ENCODE measurements around the gene EMILIN2.

The EMILIN2 gene

DNA sequence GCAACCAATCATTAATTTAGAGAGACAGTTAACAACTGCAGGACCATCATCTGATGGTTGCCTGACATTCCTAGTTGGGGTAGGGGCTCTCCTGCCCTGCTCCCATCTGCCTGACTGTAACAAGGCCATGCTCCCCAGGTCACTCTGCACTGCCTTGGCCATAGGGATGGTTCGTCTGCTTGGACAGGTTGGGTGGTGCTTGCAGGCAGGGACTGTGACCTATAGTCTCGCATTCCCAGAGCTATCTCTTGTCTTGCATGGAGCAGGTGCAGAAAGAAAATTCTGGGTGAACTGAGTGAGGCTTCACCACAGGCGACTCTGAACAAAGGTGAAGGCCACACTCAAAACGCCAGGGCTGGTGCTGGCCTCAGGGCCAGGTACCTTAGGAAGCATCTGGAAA lies 64.7 kb downstream of the EMILIN2 start:
- Histone ChIP-seq H3K4me2 (ENCODE audit: insufficient read depth, low read length, poor library complexity, severe bottlenecking) (no peak overlapping the region), H3K23ac (ENCODE audit: low read depth, low read length, poor library complexity) (no peak overlapping the region), H2BK5ac (ENCODE audit: low read length) (no peak overlapping the region), H2BK12ac (ENCODE audit: low read length) (no peak overlapping the region), H3K4me3 (ENCODE audit: low read length in 2 of 2) (no peak overlapping the region), H3K79me1 (ENCODE audit: low read depth, low read length) (no peaks in the 10 kb centered on the region), H3K18ac (ENCODE audit: low read length) (no peak overlapping the region), H3K9ac (ENCODE audit: low read depth, low read length, poor library complexity) (no peak overlapping the region), H3K36me3 (replicated peaks in 1 of 2; ENCODE audit: control insufficient read depth in 2 of 2, insufficient read depth in 2 of 2, low read length in 2 of 2) (peaks cover 29 to 34% of the 10 kb centered on the region in 2 donors), H2BK15ac (ENCODE audit: low read length) (no peak overlapping the region), H2BK120ac (ENCODE audit: low read depth, low read length) (no peak overlapping the region), H3K4ac (ENCODE audit: low read length) (no peak overlapping the region), H3K14ac (ENCODE audit: low read length) (no peak overlapping the region), H4K8ac (ENCODE audit: low read depth, low read length) (no peak overlapping the region), H2AK5ac (ENCODE audit: low read depth, low read length) (no peak overlapping the region), H3K4me1 (ENCODE audit: control insufficient read depth in 2 of 2, insufficient read depth in 1 of 2, low read depth in 1 of 2, low read length in 2 of 2) (peaks cover 3% of the 10 kb centered on the region in 2 donors), H4K91ac (ENCODE audit: low read depth, low read length, poor library complexity) (no peak overlapping the region), H2AFZ (ENCODE audit: low read length) (no peak overlapping the region), H3K9me3 (replicated peaks in 1 of 2; ENCODE audit: control insufficient read depth in 2 of 2, insufficient read depth in 1 of 2, low read depth in 1 of 2, low read length in 2 of 2) (peaks cover 3% of the 10 kb centered on the region in 2 donors), H3K27me3 (ENCODE audit: control insufficient read depth in 3 of 3, insufficient read depth in 3 of 3, low read depth in 1 of 3, low read length in 3 of 3) (peaks cover 0 to 11% (median 4%) of the 10 kb centered on the region in 3 experiments), H3K27ac (replicated peaks; ENCODE audit: low read length) (no peak overlapping the region)
- WGBS, 2 donors (ENCODE audit: extremely low coverage in 2 of 2, insufficient read length in 2 of 2, insufficient replicate concordance in 1 of 2) = no CpG with 5 or more reads among the region's 4 CpGs
- no peak for DNase-seq (ENCODE audit: low spot score)

DNA sequence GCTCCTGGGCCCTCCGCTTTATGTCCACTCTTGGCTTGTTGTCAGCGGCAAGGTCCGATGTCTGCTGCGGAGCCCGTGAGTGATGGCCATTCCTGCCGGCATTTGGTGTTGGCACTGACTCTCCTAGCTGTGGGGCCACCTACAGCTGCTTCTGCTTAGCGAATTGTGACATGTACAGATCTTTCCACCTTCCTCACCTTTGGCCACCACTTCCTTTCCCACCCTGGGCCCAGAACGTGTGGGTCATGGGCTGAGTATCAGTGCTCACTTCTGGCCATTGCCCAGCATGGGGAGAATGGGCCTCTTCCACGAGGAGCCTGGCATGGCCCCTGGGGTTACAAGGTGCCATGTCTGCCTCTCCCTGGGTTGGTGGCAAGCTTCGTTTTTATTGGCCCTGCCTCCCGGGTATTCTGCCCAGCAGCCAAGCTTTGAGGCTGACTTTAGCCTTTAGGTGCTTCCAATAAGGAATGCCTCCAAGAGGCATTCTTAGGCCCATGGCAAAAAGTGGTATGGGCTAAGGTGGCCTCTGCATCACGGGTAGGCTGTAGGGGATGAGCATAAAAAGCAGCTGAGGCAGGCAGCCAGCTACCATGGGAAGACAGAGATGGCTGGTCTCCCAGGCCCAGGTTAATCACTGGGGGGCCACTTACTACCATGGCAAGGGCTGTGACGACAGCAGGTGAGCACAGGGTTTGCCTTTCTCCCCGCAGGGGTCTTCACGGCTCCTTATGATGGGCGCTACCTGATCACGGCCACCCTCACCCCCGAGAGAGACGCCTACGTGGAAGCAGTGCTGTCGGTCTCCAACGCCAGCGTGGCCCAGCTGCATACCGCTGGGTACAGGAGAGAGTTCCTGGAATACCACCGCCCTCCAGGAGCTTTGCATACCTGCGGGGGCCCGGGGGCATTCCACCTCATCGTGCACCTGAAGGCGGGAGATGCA lies 65.8 kb downstream of the EMILIN2 start:
- Histone ChIP-seq H3K79me1 (ENCODE audit: low read depth, low read length) (no peaks in the 10 kb centered on the region), H3K4me3 (ENCODE audit: low read length in 2 of 2) (no peak overlapping the region), H4K8ac (ENCODE audit: low read depth, low read length) (no peak overlapping the region), H4K91ac (ENCODE audit: low read depth, low read length, poor library complexity) (no peak overlapping the region), H3K36me3 (replicated peaks in 1 of 2; ENCODE audit: control insufficient read depth in 2 of 2, insufficient read depth in 2 of 2, low read length in 2 of 2) (peaks cover 30 to 40% of the 10 kb centered on the region in 2 donors), H2AFZ (ENCODE audit: low read length) (no peak overlapping the region), H2BK120ac (ENCODE audit: low read depth, low read length) (no peak overlapping the region), H3K9me3 (replicated peaks in 1 of 2; ENCODE audit: control insufficient read depth in 2 of 2, insufficient read depth in 1 of 2, low read depth in 1 of 2, low read length in 2 of 2) (peaks cover 3% of the 10 kb centered on the region in 2 donors), H2AK5ac (ENCODE audit: low read depth, low read length) (no peak overlapping the region), H2BK15ac (ENCODE audit: low read length) (no peak overlapping the region), H3K4me1 (ENCODE audit: control insufficient read depth in 2 of 2, insufficient read depth in 1 of 2, low read depth in 1 of 2, low read length in 2 of 2) (peaks cover 8 to 12% of the 10 kb centered on the region in 2 donors), H3K4me2 (ENCODE audit: insufficient read depth, low read length, poor library complexity, severe bottlenecking) (no peak overlapping the region), H3K9ac (ENCODE audit: low read depth, low read length, poor library complexity) (no peak overlapping the region), H2BK5ac (ENCODE audit: low read length) (no peak overlapping the region), H3K27me3 (ENCODE audit: control insufficient read depth in 3 of 3, insufficient read depth in 3 of 3, low read depth in 1 of 3, low read length in 3 of 3) (peaks cover 0 to 2% (median 0%) of the 10 kb centered on the region in 3 experiments), H3K23ac (ENCODE audit: low read depth, low read length, poor library complexity) (no peak overlapping the region), H3K18ac (ENCODE audit: low read length) (no peak overlapping the region), H3K4ac (ENCODE audit: low read length) (no peak overlapping the region), H3K27ac (replicated peaks; ENCODE audit: low read length) (no peak overlapping the region), H3K14ac (ENCODE audit: low read length) (no peak overlapping the region), H2BK12ac (ENCODE audit: low read length) (no peak overlapping the region)
- WGBS, 2 donors (ENCODE audit: extremely low coverage in 2 of 2, insufficient read length in 2 of 2, insufficient replicate concordance in 1 of 2) = no CpG with 5 or more reads among the region's 29 CpGs
- no peak for DNase-seq (ENCODE audit: low spot score)

DNA sequence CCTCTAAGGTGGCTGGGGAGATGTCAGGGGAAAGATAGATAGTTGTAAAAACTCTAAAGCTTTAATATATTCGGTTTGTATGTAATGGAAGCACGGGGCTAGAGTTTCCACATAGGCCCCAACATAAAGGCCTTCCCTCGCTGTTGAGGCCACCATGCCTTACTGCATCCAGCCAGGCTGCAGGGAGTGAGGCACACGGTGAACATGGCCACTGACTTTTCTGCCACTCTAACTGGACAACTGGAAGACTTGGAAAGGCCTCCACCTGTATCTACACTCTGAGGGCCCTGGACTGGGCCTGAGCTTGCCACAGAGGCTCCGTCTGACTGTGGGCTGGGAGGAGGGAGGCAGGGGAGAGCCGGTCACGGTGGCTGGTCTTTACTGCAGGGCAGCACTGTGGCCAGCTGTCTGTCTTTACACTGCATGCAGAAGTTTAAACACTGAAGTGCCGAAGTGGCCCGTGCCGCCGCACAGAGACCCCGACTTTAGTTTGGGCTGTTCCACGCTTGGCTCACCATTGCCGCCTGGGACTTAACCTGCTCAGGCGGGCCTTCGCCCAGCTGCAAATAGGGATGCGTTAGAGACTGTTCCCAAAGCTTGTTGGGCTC lies 66.7 kb downstream of the EMILIN2 start:
- no peak overlapping the region for H4K8ac ChIP-seq (ENCODE audit: low read depth, low read length)
- no peaks in the 10 kb centered on the region for H3K79me1 ChIP-seq (ENCODE audit: low read depth, low read length)
- H2BK15ac ChIP-seq (ENCODE audit: low read length) = no peak overlapping the region
- H3K36me3 ChIP-seq (replicated peaks in 1 of 2; ENCODE audit: control insufficient read depth in 2 of 2, insufficient read depth in 2 of 2, low read length in 2 of 2) = peaks cover 30 to 47% of the 10 kb centered on the region in 2 donors
- H3K4me2 ChIP-seq (ENCODE audit: insufficient read depth, low read length, poor library complexity, severe bottlenecking) = no peak overlapping the region
- H2AK5ac ChIP-seq (ENCODE audit: low read depth, low read length) = no peak overlapping the region
- no peak overlapping the region for H3K14ac ChIP-seq (ENCODE audit: low read length)
- no peak overlapping the region for H3K9ac ChIP-seq (ENCODE audit: low read depth, low read length, poor library complexity)
- H4K91ac ChIP-seq (ENCODE audit: low read depth, low read length, poor library complexity) = no peak overlapping the region
- no peak overlapping the region for H3K27ac ChIP-seq (replicated peaks; ENCODE audit: low read length)
- peaks cover 12 to 20% of the 10 kb centered on the region in 2 donors for H3K4me1 ChIP-seq (ENCODE audit: control insufficient read depth in 2 of 2, insufficient read depth in 1 of 2, low read depth in 1 of 2, low read length in 2 of 2)
- DNase-seq (ENCODE audit: low spot score) = no peak
- no peak overlapping the region for H2BK120ac ChIP-seq (ENCODE audit: low read depth, low read length)
- H3K4me3 ChIP-seq (ENCODE audit: low read length in 2 of 2) = no peak overlapping the region
- no CpG with 5 or more reads among the region's 17 CpGs for WGBS, 2 donors (ENCODE audit: extremely low coverage in 2 of 2, insufficient read length in 2 of 2, insufficient replicate concordance in 1 of 2)
- H3K27me3 ChIP-seq (ENCODE audit: control insufficient read depth in 3 of 3, insufficient read depth in 3 of 3, low read depth in 1 of 3, low read length in 3 of 3) = no peaks in the 10 kb centered on the region
- H3K18ac ChIP-seq (ENCODE audit: low read length) = no peak overlapping the region
- no peak overlapping the region for H3K23ac ChIP-seq (ENCODE audit: low read depth, low read length, poor library complexity)
- H2AFZ ChIP-seq (ENCODE audit: low read length) = no peak overlapping the region
- peaks cover 3% of the 10 kb centered on the region in 2 donors for H3K9me3 ChIP-seq (replicated peaks in 1 of 2; ENCODE audit: control insufficient read depth in 2 of 2, insufficient read depth in 1 of 2, low read depth in 1 of 2, low read length in 2 of 2)
- H2BK5ac ChIP-seq (ENCODE audit: low read length) = no peak overlapping the region
- no peak overlapping the region for H2BK12ac ChIP-seq (ENCODE audit: low read length)
- H3K4ac ChIP-seq (ENCODE audit: low read length) = no peak overlapping the region

All from neuronal stem cell (in vitro differentiated cells).